ENCODE data around the gene ARSA. TPM values are rescaled to one million over a fixed set of nuclear protein-coding genes. Genes with fewer than 3 reads are reported as not detected.

ARSA gene
- total RNA-seq, 1 experiment from 2014 or later: 16.4 TPM

- TF ChIP-seq SP1 (IDR thresholded peaks at IDR 0.05; ENCODE audit: low read depth) (no peak), CTCF (IDR thresholded peaks at IDR 0.05 in 2 of 3, conservative IDR thresholded peaks at IDR 0.05 in 1 of 3; ENCODE audit: borderline replicate concordance in 1 of 3, insufficient read depth in 1 of 3, low read depth in 2 of 3, low read length in 2 of 3) (no peak)
These were observed 3.4 kb downstream of the ARSA start (continued) for GRCh38 chr22:50624347-50625130.

DNA sequence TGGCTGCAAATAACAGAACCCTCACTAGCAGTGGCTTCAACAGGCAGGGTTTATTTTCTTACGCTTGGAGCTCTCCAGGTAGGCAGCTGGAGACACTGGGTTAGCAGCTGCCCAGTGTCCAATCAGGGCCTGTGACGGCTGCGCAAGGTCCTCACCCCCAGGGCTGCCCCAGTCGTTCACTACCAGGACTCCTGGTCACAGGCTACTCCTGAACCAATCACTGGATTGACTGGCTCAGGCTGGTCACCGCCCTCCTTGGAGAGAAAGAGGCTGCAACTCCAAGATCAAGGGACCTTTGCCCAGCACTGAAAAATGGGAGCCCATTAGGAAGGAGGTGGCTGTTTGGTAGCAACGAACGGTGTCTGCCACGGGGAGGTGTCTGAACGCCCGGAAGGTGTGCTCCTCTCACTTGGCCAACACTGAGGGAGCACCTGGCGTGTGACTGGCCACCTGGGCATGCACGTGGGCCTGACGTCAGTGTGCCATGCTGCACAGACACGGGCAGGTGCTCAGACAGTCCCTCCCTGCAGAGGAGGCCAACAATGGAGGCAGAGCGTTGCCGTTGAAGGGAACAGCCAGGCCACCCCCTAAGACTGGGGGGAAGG is 5.1 kb downstream of the ARSA start:
- TF ChIP-seq, protein P1, sequence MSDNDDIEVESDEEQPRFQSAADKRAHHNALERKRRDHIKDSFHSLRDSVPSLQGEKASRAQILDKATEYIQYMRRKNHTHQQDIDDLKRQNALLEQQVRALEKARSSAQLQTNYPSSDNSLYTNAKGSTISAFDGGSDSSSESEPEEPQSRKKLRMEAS (IDR thresholded peaks at IDR 0.05): peak; percentile 95
- TF ChIP-seq EZH2 (IDR thresholded peaks at IDR 0.05) (no peak), CBX3 (IDR thresholded peaks at IDR 0.05; ENCODE audit: low read depth) (peak; percentile 35; the same call in 1 of the 2 replicates), TCF7L2 (IDR thresholded peaks at IDR 0.05; ENCODE audit: borderline replicate concordance, extremely low read depth, insufficient read depth, insufficient read length) (peak; percentile 8), CTCF (IDR thresholded peaks at IDR 0.05 in 2 of 3, conservative IDR thresholded peaks at IDR 0.05 in 1 of 3; ENCODE audit: borderline replicate concordance in 1 of 3, insufficient read depth in 1 of 3, low read depth in 2 of 3, low read length in 2 of 3) (0 out of 6 replicates have a peak, but pooled peaks of 1 of the 3 experiments have one; percentile 10), EZH2phosphoT487 (IDR thresholded peaks at IDR 0.05; ENCODE audit: borderline replicate concordance) (no peak), POLR2A (IDR thresholded peaks at IDR 0.05; ENCODE audit: borderline replicate concordance, extremely low read depth, insufficient read depth, insufficient read length) (peak; percentile 90), RAD21 (IDR thresholded peaks at IDR 0.05; ENCODE audit: low read depth) (no peak)
- RAD21 ChIA-PET (ENCODE audit: low non-redundant PET in 1 of 2, low total read pairs in 2 of 2, uncharacterized antibody in 2 of 2, unreplicated experiment in 2 of 2): no interaction called here
- BruUV-seq (replicated peaks): no TSS peak
- CTCF ChIA-PET: interaction anchor here (1.2 kb wide), 1 partner anchor 115 kb away, joined by 3 read pairs; the partner anchor contains the start of genes LMF2 and NCAPH2
- Histone ChIP-seq H3K79me2 (ENCODE audit: insufficient read depth, low read length) (no peaks in the 10 kb centered on the region), H3K4me3 (replicated peaks in 1 of 2; ENCODE audit: low read depth in 1 of 2, low read length in 2 of 2) (no peak overlapping the region), H3K36me3 (ENCODE audit: control insufficient read depth in 1 of 2, insufficient read depth in 2 of 2, low read length in 2 of 2) (no peaks in the 10 kb centered on the region), H3K9me3 (ENCODE audit: control insufficient read depth in 1 of 2, insufficient read depth in 1 of 2, low read depth in 1 of 2, low read length in 2 of 2) (no peaks in the 10 kb centered on the region), H3K9ac (ENCODE audit: low read length) (no peak overlapping the region), H3K27ac (ENCODE audit: low read depth, low read length) (peak overlapping the region; percentile 3; the same call in 1 of the 2 replicates), H3K4me1 (ENCODE audit: control insufficient read depth in 1 of 2, insufficient read depth in 2 of 2, low read length in 2 of 2) (peaks cover 8 to 46% of the 10 kb centered on the region in 2 experiments; a peak in 3 of 4 replicates), H2AFZ (ENCODE audit: low read depth, low read length, poor library complexity, severe bottlenecking) (no peak overlapping the region), H4K20me1 (ENCODE audit: insufficient read depth) (no peaks in the 10 kb centered on the region), H3K4me2 (ENCODE audit: low read length) (peak overlapping the region; percentile 22), H3K9me2 (ENCODE audit: insufficient read depth) (no peaks in the 10 kb centered on the region), H3K27me3 (ENCODE audit: insufficient read depth, low read length) (peaks cover 6% of the 10 kb centered on the region; the same call in 1 of the 2 replicates)
- intact Hi-C loops (cut with micrococcal nuclease): loop anchor here (5.0 kb wide), 1 partner anchor 91 kb away; the partner anchor contains the start of gene TYMP
- POLR2A ChIA-PET: no interaction called here
- DNase-seq (ENCODE audit: low read depth, low spot score) (peak; percentile 67), ATAC-seq (peak; percentile 67)
